Stimulated activated CD4-positive, alpha-beta T cell treated with anti-CD3 and anti-CD28 coated beads, Interleukin-15, amount 100 ng/mL, for 1 hour (primary cell): ENCODE results near the gene SLC6A17.

Experiments
- DNase-seq, 2 donors: peaks; one replicate each; pipeline ENCODE4 v3.0.0-alpha.2; 2020; ENCODE audit warnings: low read depth in 1 of 2, low spot score in 1 of 2

SLC6A17 gene

DNA sequence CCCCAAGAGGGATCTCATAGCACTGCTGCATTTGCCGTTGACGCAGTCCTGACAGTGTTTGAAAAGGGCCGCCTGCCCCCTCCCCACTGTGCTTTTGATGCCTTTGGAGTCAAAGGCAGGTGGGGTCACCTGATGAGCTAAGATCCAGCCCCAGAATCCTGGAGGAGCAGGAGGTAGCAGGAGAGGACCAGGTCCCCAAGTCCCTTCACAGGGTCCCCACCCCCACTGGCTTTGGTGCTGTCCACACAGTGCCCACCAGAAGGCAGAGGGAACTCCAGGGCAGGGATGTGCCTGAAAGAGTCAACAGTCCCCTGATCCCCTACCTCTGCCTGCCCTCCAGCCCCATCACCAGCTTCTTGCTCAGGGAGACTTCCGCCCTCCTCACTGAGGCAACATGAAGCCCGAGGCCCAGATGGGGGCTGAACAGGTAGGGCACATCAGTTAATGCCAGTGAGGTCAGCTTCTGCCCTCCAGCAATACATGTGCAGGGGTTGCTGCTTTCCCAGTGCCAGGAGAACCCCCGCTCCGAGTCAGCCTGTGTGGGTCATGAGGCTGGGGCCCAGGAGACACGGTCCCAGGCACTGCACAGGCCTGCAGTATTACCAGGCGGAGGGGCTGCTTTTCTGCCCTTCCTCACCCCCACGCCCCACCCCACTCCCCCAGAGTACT is 51.0 kb downstream of the SLC6A17 start:
- no peak for DNase-seq

DNA sequence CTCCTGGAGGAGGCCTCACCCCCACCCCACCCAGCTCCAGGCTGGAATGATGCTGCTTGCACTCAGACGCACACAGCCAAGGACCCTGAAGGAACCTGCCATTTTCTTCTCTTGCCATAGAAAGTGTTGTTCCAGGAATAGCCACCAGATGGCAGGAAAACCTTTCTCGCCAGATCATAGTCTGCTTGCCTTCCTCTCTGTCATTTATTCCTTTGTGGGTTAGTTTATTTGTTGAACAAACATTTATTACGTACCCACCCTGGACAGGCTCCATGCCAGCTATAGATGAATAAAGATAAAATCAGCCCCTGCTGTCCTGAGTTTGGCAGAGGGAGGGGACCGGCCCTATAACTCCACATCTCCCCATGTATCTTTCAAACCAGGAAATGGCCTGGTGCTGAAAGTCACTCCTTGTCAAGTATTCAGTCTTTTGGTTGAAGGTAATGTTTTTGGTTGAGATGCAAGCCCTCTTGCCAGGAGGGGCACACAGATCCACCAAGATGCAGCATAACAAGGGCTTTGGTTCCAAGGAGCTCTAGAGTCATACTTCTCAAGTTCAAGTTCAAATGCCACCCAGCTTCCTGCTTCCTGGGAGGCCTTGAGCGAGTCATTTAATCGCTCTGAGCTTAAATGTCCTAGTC is 52.8 kb downstream of the SLC6A17 start:
- DNase-seq: peak in 1 of 2 donors; percentile 40

- no peak for DNase-seq
These were observed 54.9 kb downstream of the SLC6A17 start for GRCh38 chr1:110205156-110205555.

DNA sequence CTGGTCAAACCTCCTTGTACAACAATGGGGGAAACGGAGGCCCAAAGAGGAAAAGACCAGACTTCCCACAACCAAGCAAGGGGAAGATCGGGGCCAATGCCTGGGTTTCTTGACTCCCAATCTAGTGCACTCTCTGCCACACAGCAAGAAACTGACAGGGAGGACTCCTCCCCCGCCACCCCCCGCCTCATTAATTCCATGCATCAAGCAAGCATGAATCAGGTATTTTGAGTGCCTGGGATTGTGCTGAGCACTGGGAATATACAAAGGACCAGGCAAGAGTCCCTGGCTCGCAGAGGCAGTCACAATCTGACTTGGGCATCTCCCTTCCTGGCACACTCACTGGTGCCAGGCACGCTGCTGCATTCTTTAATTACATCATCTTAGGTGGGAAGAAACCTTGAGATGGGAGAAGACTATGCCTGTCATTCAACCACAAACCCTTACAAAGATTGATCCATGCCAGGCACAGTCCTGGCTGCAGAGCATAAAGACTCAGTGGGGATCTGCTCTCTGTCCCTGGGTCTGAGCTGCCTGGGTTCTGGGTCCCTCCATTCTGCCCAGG is 55.4 kb downstream of the SLC6A17 start:
- no peak for DNase-seq

DNA sequence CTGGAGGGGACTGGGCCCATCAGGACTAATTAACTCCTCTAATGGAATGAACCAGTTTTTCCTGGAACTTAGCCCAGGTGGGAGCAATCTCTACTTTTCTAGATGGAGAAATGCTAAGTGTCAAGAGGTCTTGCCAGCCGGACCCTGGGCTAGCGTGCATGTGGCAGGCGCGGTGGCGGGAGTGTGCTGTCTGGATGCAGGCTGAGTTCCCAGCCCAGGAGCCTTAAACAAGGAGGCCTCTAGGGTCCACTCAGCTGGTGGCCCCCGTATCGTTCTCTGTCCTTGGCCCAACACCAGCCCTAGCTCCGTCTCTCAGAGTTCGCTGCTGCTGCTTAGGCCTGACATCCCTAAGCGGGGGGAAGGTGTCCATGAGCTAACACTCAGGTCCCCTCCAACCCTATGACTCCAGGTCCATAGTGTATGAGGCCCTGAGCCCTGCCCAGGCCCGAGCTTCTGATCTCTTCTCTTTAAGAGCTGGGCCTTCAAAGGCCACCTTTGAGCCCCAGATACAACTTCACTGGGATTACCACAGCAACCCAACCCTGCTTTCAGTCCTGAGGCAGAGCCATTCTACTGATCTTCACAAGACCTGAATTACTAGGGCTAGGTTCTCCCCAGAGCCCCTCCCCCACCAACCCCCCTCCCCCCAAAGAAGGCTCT is 56.1 kb downstream of the SLC6A17 start:
- DNase-seq: no peak

- DNase-seq: peak; percentile 53 to 62
These were observed 57.5 kb downstream of the SLC6A17 start for GRCh38 chr1:110207831-110208230.

DNA sequence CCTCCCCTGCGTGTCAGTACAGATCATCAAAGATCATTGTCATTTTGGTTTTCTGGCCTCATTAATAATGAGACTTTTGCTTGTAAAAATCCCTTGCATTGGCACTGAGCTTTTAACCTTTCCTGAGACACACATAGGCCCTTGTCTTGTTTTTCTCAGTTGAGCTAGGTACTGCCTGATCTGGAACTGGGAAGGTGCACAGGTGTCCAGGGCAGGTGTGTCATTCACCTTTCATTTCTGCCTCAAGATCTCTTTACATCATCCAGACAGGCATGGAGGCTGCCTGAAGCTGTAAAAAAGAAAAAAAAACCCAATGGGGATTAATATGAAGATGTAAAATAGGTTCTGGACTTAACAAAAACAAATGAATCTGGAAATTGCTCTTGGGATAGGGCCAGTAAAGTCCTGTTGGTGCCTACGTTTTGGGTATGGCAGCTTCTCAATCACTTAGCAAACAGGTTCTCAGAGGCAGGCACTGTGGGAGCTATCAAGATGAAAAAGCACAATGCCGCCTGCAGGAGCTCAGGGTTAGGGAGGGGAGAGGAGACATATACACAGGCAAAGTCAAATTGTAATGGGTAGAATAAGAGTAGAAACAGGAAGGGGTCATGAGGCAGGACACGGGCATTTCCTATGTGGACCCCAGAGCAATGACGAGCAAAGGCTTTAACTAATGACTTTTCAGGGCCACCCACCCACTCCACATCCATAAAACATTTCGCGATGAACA is 58.8 kb downstream of the SLC6A17 start:
- no peak for DNase-seq

- peak; percentile 82 to 85 for DNase-seq
These were observed 59.7 kb downstream of the SLC6A17 start, which contains the start of gene KCNC4 for GRCh38 chr1:110209715-110210603. KCNC4 (plus strand) TSS chr1:110210314; CDS start chr1:110211500, 1,186 bp downstream.

DNA sequence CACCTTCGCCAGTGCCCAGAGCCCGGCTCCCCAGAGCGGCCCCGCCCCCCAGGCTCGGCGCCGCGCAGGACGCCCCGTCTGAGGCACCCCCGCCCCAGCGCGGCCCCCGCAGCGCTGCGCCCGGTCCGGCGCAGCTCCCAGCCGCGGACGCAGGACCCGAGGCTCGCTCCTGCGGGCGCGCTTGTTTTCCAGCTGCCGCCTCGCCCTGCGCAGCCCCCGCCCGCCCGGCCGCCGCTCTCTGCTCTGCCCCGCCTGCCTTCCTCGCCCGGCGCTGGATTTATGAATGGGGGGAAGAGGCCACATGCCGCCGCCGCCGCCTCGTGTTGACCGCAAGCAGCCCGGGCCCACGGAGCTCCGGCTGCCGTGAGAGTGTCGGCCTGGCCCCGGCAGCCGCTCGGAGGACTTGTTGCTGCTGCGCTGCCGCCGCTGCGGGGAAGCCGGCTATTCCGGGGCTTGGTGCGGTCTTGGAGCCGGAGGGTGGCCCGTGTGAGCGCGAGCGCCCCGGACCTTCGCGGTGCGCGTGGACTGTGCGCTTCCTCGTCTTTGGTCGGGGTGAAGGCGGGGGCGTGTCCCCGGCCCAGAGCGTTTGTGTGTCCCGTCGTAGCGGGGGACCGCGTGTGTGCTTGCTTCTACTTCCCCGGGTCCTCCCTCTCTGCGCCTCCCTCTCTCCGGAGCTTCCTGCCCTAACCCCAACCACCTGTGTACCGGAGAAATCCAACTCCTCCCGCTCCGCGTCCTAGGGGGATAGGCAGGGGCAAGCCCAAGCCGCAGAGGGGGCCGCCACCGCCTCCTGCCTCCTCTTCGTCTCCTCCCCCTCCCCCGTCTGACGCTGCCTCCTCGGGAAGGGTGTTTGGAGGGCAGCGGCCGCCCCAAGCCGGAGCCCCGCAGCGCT is 60.6 kb downstream of the SLC6A17 start:
- DNase-seq: peak; percentile 31 to 33

GRCh38 chr1:110211496-110212168 is 61.3 kb downstream of the SLC6A17 start:
- peak in 1 of 2 donors; percentile 28 for DNase-seq

GRCh38 chr1:110212169-110213142 is 62.2 kb downstream of the SLC6A17 start:
- no peak for DNase-seq

- DNase-seq: no peak
These were observed 62.8 kb downstream of the SLC6A17 start for GRCh38 chr1:110213143-110213540.

DNA sequence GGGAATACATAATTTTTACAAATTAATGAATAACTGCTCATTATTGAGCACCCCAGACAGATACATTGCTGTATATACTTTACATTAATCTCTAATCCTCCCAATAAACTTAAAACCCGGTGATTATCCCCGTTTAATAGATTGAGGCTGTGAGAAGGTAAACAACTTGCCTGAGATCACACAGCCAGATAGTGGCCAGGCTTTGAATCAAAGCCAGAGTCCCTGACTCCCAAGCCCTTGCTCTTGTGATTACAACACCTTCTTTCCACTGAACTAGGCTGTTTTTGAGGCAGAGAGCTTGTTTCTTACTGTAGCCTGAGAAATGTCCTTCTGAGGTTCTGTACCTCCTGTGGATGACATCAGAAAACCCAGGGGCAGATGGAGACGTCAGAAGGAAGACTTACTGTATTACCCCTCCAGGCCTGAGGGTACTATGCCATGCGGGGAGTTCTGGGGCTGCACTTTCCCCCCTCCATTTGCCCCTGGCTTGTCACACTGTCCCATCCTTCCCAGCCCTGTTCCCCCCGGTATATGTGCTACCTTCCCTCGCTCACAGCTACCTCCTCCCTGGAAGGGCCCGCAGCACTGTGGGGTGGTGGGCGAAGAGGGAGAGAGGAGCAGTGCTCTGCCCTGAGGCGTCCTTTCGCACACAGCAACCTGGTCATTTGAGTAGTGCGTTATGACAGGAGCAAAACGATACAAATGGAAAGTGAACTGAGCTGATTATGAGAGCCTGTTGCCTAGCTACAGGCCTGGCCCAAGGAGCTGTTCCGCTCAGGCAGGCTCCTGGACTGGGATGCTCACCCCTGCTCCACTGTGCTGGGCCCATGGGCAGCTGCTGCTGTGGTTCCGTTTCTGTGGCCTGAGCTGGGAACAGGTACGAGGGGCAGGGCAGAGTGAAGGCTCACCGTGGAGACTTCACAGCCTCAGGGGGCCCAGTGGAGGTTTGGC is 64.4 kb downstream of the SLC6A17 start:
- DNase-seq: no peak

DNA sequence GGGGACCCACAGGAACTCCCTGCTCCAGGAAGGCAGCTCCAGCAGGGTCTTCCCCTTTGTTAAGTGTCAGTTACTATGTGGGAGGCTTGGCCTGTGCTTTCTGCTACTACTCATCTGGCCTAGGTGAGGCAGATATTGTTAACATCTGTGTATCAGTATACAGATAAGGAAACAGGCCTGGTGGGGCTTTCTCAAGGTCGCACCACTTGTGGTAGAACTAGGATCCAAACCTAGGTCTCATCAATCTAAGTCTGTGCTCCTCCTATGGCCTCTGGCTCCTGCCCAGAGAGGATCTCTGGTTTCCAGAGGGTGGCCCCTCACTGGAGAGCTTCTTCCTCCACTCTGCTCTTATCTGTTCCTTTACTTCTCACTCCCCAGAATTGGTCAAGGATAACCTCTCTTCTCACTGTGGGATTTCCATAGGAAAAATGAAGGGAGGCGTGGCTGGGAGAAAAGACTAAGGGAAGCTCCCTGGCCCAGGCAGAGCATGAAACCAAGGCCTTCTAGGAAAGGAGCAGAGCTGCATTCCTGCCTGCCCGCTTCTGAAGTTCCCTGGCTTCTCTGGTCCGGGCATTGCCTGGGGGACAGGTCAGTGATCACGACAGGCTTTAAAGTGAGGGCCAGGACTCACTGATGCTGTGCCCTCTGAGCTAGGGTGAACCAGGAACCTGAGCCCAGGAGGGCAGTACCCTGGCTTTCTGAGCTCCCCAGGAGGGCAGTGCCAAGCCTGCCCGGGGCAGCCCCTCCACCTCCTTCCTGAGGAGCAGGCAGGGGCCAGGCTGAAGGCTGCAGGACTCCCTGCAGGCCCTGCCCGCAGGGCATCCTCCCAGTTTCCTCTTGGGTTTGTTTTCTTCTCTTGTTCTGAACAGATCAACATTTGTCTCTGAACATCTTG is 65.6 kb downstream of the SLC6A17 start:
- DNase-seq: no peak

DNA sequence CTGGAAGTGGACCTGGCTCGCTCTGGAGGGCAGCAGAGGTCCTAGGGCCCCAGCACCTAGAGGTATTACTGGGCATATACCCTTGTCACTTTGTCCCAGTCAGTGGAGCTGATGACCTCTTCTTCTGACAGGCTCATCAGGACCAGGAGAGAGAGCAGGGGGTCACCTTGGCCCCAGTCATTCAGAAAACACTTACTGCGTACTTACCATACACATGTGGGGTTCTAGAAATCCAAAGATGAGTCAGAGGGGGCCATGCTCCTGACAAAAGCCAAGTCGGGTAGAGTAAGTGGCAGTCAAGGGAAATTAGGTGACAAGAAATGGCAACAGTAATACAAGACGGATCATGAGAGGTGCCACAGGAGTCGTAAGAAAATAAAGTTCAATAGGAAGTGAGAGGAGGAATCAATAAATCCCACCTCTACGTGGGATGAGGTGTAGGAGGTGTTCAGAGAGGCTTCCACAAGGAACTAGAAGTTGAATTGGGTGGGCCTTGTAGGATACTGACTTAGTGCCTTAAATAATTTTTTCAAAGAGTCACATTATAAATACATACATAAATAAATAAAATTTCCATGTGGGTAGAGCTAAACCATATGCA is 66.7 kb downstream of the SLC6A17 start:
- DNase-seq: no peak
